ENCODE data around the gene TMEM43.

GRCh38 chr3:14154276-14154675 is 29.4 kb downstream of the TMEM43 start:
- TF ChIP-seq CTCF (IDR thresholded peaks at IDR 0.05; ENCODE audit: low read depth, low read length, poor library complexity, severe bottlenecking) (no peak), EZH2phosphoT487 (IDR thresholded peaks at IDR 0.05; ENCODE audit: borderline replicate concordance, low read length) (no peak)

Measured in DOHH2 (cell line).